PC-9 (cell line): ENCODE measurements around the gene CALN1. TPM values are rescaled to one million over a fixed set of nuclear protein-coding genes. Genes with fewer than 3 reads are reported as not detected.

ENCODE experiments used
- BruUV-seq: library from RNA; stranded (reverse); fragments of 400-500 nt; replicated peaks from 2 replicates; lab custom pipeline; 2021; lab: Mats Ljungman, UMichigan
- CTCF ChIA-PET: fragments of 300-600 bp; sonication (Branson Sonifier 250); formaldehyde crosslinking; loops from one replicate; lab custom pipeline; 2022; ENCODE audit warnings: antibody characterized with exemption; lab: Charles Lee
- POLR2A ChIA-PET: fragments of 300-600 bp; sonication (Branson Sonifier 250); formaldehyde crosslinking; loops from one replicate; lab custom pipeline; 2022; ENCODE audit warnings: antibody characterized with exemption; ENCODE audit not compliant: unreplicated experiment; lab: Charles Lee
- DNase-seq, 2 experiments: peaks; one replicate each; pipeline versions ENCODE4 v3.0.0 to v3.0.0-alpha.2; 2015 to 2022; ENCODE audit warnings: mixed read lengths in 1 of 2
- H2AFZ ChIP-seq: fragments of 200-600 bp; sonication (generic); 2 replicates; pipeline ENCODE4 v1.8.1; 2017; ENCODE audit warnings: antibody characterized with exemption
- H3F3A ChIP-seq: fragments of 200-600 bp; sonication (generic); 2 replicates; pipeline ENCODE4 v1.8.1; 2017; ENCODE audit warnings: antibody characterized with exemption, mild to moderate bottlenecking, low read depth; ENCODE audit not compliant: insufficient read depth
- H3K27ac ChIP-seq: fragments of 200-600 bp; sonication (generic); 2 replicates; pipeline ENCODE4 v1.6.1; 2016; ENCODE audit warnings: mixed run types
- H3K27me3 ChIP-seq: fragments of 200-600 bp; sonication (generic); 2 replicates; pipeline ENCODE4 v1.6.1; 2016; ENCODE audit warnings: low read depth, mixed run types; ENCODE audit not compliant: insufficient read depth
- H3K36me3 ChIP-seq: fragments of 200-600 bp; sonication (generic); 2 replicates; pipeline ENCODE4 v1.6.1; 2016; ENCODE audit warnings: low read depth, mixed run types
- H3K4me1 ChIP-seq: fragments of 200-600 bp; sonication (generic); replicated peaks from 2 replicates; pipeline ENCODE4 v1.6.1; 2016; ENCODE audit warnings: mixed run types; ENCODE audit not compliant: insufficient read depth
- H3K4me2 ChIP-seq: fragments of 200-600 bp; sonication (generic); 2 replicates; pipeline ENCODE4 v1.6.1; 2017; ENCODE audit warnings: mixed run types
- H3K4me3 ChIP-seq: fragments of 200-600 bp; sonication (generic); 2 replicates; pipeline ENCODE4 v1.6.1; 2016; ENCODE audit warnings: mixed run types
- H3K79me2 ChIP-seq: fragments of 200-600 bp; sonication (generic); 2 replicates; pipeline ENCODE4 v1.6.1; 2017; ENCODE audit warnings: low read depth, mixed run types
- H3K9me2 ChIP-seq: fragments of 200-600 bp; sonication (generic); 2 replicates; pipeline ENCODE4 v1.8.1; 2017; ENCODE audit warnings: mild to moderate bottlenecking; ENCODE audit not compliant: insufficient read depth
- H3K9me3 ChIP-seq: fragments of 200-600 bp; sonication (generic); 2 replicates; pipeline ENCODE4 v1.8.1; 2016; ENCODE audit warnings: low read depth; ENCODE audit not compliant: insufficient read depth
- H4K20me1 ChIP-seq: fragments of 200-600 bp; sonication (generic); 2 replicates; pipeline ENCODE4 v1.8.1; 2017; ENCODE audit not compliant: insufficient read depth
- EZH2 ChIP-seq: fragments of 200-600 bp; sonication (generic); IDR thresholded peaks from 2 replicates; pipeline ENCODE4 v1.8.0; 2017; ENCODE audit warnings: antibody characterized with exemption, low read depth
- intact Hi-C: fragments of 100-400 bp; cut with micrococcal nuclease; formaldehyde crosslinking; loops from one replicate; pipeline ENCODE4 v1.10.0; 2022; ENCODE audit not compliant: unreplicated experiment
- total RNA-seq: library from RNA; stranded (reverse); gene quantifications from 2 replicates; pipeline ENCODE4 v1.2.3, GENCODE V29; 2021
- TF ChIP-seq, protein P1 (sequence below): fragments of 200-600 bp; sonication (generic); conservative IDR thresholded peaks from 2 replicates; pipeline ENCODE4 v1.6.1; 2017; ENCODE audit warnings: mixed run types, antibody characterized with exemption, mild to moderate bottlenecking, moderate library complexity

The CALN1 gene
- total RNA-seq, 1 experiment from 2014 or later, result not detected

DNA sequence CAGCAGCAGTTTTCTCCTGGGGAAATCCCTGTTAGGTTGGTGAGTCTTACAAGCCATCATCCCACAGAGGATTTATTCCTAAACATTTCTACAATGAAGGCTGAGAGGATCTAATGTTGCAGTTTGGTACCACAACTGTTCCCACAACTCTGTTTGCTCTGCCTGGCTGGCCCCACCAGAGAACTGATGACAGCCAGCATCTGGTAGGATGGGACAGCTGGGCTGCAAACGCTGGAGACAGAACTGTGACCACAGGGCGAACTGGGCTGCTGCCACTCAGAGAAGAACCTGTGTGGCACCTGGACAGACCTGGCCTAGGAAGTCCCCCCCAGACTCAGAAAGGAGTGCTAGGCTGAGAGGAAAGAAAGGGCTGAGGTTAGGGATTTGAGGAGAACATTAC lies 94.8 kb downstream of the CALN1 start:
- H3K9me3 ChIP-seq, result no peaks in the 10 kb centered on the region; the same call in 1 of the 2 replicates
- ChIA-PET CTCF (no interaction called here), POLR2A (no interaction called here)
- H3K9me2 ChIP-seq, result no peaks in the 10 kb centered on the region
- H3K4me1 ChIP-seq, result no peaks in the 10 kb centered on the region
- no peak overlapping the region for H3K27ac ChIP-seq
- H3K4me3 ChIP-seq, result no peak overlapping the region
- no peaks in the 10 kb centered on the region for H3K36me3 ChIP-seq
- peaks cover 24% of the 10 kb centered on the region for H3K27me3 ChIP-seq
- H3K4me2 ChIP-seq, result no peak overlapping the region
- intact Hi-C loops, result no loop called here
- H3F3A ChIP-seq, result no peaks in the 10 kb centered on the region
- TF ChIP-seq, protein P1, sequence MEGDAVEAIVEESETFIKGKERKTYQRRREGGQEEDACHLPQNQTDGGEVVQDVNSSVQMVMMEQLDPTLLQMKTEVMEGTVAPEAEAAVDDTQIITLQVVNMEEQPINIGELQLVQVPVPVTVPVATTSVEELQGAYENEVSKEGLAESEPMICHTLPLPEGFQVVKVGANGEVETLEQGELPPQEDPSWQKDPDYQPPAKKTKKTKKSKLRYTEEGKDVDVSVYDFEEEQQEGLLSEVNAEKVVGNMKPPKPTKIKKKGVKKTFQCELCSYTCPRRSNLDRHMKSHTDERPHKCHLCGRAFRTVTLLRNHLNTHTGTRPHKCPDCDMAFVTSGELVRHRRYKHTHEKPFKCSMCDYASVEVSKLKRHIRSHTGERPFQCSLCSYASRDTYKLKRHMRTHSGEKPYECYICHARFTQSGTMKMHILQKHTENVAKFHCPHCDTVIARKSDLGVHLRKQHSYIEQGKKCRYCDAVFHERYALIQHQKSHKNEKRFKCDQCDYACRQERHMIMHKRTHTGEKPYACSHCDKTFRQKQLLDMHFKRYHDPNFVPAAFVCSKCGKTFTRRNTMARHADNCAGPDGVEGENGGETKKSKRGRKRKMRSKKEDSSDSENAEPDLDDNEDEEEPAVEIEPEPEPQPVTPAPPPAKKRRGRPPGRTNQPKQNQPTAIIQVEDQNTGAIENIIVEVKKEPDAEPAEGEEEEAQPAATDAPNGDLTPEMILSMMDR, result no peak
- TF ChIP-seq EZH2, result no peak
- no peak for DNase-seq
- BruUV-seq, result no TSS peak
- no peak overlapping the region for H2AFZ ChIP-seq
- no peaks in the 10 kb centered on the region for H3K79me2 ChIP-seq
- H4K20me1 ChIP-seq, result no peaks in the 10 kb centered on the region

DNA sequence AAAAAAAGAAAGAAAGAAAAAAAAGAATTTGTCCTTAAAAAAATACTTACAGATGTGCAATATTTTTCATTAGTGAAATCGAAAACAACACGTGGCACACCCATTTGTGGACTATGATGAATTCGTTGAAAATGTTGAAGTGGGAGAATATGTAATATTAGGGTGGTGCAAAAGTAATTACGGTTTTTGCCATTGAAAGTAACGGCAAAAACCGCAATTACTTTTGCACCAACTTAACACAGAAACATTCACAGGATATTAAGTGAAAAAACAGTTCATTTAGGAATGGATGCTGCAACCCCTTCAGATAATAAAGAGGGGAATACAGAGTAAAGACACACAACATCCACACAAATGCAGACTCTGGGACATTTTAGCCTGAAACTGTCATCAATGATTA lies 96.0 kb downstream of the CALN1 start:
- no peaks in the 10 kb centered on the region for H3F3A ChIP-seq
- TF ChIP-seq, protein P1, result no peak
- no peak for TF ChIP-seq EZH2
- DNase-seq, result no peak

DNA sequence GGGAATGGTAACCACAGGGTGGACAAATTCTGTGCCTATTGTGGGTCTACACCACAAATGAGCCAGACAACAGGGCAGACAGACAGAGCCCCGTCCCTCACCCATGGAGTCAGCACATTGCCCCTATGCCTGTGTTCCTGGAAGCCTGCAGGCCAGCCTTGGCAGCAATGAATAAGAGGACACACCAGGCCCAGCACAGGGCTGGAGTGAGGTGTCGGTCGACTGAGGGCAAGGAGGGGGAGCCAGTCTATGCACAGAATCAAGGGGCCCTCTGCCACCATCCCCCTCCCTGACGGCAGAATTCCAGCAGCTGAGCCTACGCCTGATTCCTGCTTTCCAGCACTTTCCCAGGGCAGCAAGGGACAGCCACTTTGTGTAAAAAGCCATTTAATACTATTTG lies 98.2 kb downstream of the CALN1 start:
- Histone ChIP-seq H3K36me3 (no peaks in the 10 kb centered on the region), H3K4me1 (no peaks in the 10 kb centered on the region), H3K27ac (no peak overlapping the region), H3K4me2 (no peak overlapping the region), H4K20me1 (no peaks in the 10 kb centered on the region; the same call in 1 of the 2 replicates), H3K4me3 (no peak overlapping the region), H3K9me2 (no peaks in the 10 kb centered on the region), H3K79me2 (no peaks in the 10 kb centered on the region), H2AFZ (no peak overlapping the region), H3K27me3 (peaks cover 39% of the 10 kb centered on the region), H3F3A (no peaks in the 10 kb centered on the region), H3K9me3 (no peaks in the 10 kb centered on the region; the same call in 1 of the 2 replicates)
- no peak for DNase-seq
- ChIA-PET CTCF (no interaction called here), POLR2A (no interaction called here)
- intact Hi-C loops, result no loop called here
- no TSS peak for BruUV-seq
- TF ChIP-seq EZH2, result no peak
- TF ChIP-seq, protein P1, result no peak

More for the DNA sequence above, 96.0 kb downstream of the CALN1 start:
- no peaks in the 10 kb centered on the region for H3K79me2 ChIP-seq
- no peak overlapping the region for H3K4me3 ChIP-seq
- H3K36me3 ChIP-seq, result no peaks in the 10 kb centered on the region
- no TSS peak for BruUV-seq
- intact Hi-C loops, result no loop called here
- no peaks in the 10 kb centered on the region for H4K20me1 ChIP-seq
- H3K27me3 ChIP-seq, result peaks cover 28% of the 10 kb centered on the region
- H2AFZ ChIP-seq, result no peak overlapping the region
- H3K9me3 ChIP-seq, result no peaks in the 10 kb centered on the region; the same call in 1 of the 2 replicates
- no peak overlapping the region for H3K27ac ChIP-seq
- ChIA-PET POLR2A (no interaction called here), CTCF (no interaction called here)
- no peaks in the 10 kb centered on the region for H3K9me2 ChIP-seq
- no peaks in the 10 kb centered on the region for H3K4me1 ChIP-seq
- no peak overlapping the region for H3K4me2 ChIP-seq
